Activated T-helper 1 cell treated with Interleukin-2 at 50 U/mL for 16 hours (primary cell): ENCODE results near the gene LRRC34.

ENCODE experiments used
- DNase-seq: peaks from one replicate; pipeline ENCODE4 v3.0.0-alpha.2; 2020; ENCODE audit warnings: low read depth

LRRC34 gene

GRCh38 chr3:169812332-169813235, at the start of gene LRRC34, which contains the start of gene LRRIQ4:
LRRC34 (minus strand) TSS chr3:169812904; CDS start chr3:169812548, 356 bp downstream.
LRRIQ4 (plus strand) TSS chr3:169812870; CDS start chr3:169821922, 9,052 bp downstream.
- peak; percentile 42 for DNase-seq

DNA sequence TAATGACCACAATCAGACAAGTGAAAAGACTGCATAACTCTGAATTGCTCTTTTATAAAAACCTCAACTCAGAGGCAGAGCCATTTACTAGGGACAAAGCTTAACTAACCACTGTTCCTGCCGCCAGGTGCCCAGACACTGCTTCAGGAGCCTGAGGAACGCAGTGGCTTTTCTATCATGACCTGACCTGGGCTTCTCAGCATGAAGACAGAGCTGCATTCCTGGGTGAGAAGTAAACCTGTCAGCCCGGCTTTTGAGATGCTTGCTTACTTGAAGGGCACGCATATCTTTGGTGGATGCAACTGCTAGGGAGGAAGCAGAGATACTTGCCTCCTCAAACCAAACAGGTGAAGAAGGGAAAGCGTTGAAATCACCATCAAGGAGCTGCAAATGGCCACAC, 49.2 kb upstream of the LRRC34 start:
- DNase-seq, result no peak

GRCh38 chr3:169857811-169858210, 45.1 kb upstream of the LRRC34 start:
- no peak for DNase-seq

GRCh38 chr3:169855514-169855913, 42.8 kb upstream of the LRRC34 start:
- DNase-seq, result no peak

GRCh38 chr3:169850618-169851017, 37.9 kb upstream of the LRRC34 start:
- no peak for DNase-seq

DNA sequence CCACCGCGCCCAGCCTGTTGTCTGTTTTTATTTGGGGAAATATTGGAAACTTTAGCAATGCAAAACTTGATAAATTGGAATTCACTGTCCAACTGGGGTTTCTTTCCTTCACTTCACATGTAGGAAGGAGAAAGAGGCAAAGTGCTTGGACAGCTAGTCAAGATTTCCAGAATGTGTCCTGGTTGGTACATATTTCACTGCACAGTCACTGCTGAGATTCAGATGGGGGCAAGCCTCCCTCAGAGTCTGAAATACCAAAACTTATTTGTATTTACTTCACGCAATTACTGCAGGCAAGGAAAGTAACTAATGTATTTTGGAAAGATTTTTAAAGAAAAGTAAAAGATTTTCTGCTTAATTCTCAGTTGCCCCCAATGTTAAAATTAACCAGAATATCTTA, 36.0 kb upstream of the LRRC34 start:
- no peak for DNase-seq

GRCh38 chr3:169847896-169848295, 35.2 kb upstream of the LRRC34 start:
- DNase-seq, result no peak

DNA sequence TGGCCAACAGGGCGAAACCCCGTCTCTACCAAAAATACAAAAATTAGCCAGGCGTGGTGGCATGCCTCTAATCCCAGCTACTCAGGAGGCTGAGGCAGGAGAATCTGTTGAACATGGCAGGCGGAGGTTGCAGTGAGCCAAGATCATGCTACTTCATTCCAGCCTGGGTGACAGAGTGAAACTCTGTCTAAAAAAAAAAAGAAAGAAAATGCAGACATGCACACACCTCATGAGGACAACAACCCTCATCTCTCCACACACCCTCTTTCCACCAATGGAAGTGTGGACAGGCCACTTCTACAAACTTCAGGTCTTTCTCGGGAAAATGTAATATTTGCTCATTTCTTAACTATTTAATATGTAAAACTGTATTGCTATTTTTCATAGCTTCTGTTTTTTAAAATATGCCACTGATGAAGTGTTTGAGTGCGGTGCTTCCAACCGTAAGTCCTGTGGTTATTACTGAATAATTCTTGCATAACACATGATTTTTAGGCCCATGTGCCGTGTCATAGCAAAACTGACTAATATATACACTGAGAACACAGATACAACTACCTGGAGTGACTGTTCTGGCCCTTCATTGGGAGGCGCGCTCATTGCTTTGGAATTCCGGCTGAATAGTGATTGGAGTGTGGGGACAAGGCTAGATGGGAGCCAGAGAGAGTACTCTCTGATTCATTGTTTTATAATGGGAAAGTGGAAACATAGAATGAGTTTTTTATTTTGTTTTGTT, 33.9 kb upstream of the LRRC34 start:
- DNase-seq, result no peak

DNA sequence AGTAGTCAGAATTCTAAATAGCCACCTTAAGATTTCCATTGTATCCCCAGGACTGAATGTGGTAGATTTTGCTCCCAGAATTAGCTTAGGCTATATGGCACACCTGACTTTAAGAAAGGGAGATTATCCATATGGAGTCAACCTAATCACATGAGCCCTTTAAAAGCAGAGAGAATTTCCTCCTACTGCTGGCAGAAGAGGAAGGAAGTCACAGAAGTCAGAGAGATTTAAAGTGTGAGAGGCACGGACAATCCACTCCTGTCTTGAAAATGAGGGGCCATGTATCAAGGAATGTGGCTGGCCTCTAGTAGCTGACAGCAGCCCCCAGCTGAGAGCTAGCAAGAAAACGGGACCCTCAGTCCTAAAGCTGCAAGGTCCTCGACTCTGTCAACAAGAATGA, 30.3 kb upstream of the LRRC34 start:
- no peak for DNase-seq

GRCh38 chr3:169841171-169841570, 28.5 kb upstream of the LRRC34 start:
- no peak for DNase-seq

GRCh38 chr3:169838511-169839030, 25.9 kb upstream of the LRRC34 start:
- no peak for DNase-seq

GRCh38 chr3:169836942-169837275, 24.2 kb upstream of the LRRC34 start:
- no peak for DNase-seq

- DNase-seq, result no peak
Observed at GRCh38 chr3:169836078-169836941, 23.6 kb upstream of the LRRC34 start.

DNA sequence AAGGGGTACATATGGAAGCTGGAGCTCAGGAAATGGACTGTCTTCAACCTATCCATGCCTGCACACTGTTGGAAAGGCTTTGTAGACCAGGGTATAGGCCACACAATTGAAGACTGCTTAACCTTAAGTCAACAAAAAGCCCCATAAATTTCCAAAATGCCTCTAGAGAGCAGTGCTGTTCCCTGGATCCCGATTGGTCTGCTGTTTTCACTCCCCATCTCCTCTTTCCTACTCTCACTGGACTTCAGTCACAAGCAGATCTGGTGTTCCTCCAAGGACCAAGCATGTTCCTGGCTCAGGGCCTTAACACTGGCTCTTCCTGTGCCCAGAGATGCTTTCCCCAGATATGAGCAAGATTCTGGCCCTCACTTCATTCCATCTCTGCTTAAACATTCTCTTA, 22.8 kb upstream of the LRRC34 start:
- no peak for DNase-seq

DNA sequence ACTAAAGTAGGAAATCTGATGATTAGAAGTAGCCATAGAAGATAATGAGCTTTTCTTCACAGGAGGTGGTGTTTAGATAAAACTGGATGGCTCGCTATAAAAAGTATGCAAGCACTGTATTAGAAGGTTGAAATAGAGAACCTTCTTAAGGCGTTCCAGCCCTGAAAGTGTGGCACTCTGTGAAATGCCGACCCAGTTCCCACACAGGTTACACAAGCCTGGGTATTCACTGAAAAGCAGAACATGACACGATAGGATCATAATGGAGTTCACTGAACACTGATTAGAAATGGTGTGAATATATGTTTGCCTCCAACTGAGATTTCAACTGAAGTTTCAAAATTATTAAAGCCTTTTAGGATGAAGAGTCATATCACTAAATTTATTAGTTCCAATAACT, 15.0 kb upstream of the LRRC34 start:
- DNase-seq, result no peak

DNA sequence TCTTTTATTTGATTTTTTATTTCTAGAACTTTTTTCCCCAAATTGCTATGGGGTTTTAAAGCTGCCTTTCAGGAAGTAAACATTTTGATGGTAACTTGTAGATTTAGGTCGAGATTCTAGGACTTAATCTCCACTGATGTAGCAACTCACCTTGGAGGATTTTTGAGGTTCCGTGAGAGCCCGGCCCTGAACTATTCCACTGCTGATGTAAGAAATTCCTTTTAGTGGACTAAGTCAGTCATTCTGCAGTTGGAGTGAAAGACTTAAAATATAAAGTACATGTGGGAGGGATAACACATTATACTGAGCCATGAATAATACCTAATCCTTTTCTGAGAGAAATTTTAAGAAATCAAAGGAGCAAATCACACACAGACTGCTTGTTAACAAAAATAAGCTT, 12.6 kb upstream of the LRRC34 start:
- no peak for DNase-seq

- no peak for DNase-seq
Observed at GRCh38 chr3:169822983-169823382, 10.3 kb upstream of the LRRC34 start.

DNA sequence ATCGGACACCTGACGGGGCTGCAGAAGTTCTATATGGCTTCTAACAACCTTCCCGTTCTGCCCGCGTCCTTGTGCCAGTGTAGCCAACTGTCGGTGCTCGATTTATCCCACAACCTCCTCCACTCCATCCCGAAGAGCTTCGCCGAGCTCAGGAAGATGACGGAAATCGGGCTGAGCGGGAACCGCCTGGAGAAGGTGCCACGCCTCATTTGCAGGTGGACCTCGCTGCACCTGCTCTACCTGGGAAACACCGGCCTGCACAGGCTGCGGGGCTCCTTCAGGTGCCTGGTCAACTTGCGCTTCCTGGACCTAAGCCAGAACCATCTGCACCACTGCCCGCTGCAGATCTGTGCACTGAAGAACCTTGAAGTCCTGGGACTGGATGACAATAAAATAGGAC, 9.8 kb upstream of the LRRC34 start:
- no peak for DNase-seq

DNA sequence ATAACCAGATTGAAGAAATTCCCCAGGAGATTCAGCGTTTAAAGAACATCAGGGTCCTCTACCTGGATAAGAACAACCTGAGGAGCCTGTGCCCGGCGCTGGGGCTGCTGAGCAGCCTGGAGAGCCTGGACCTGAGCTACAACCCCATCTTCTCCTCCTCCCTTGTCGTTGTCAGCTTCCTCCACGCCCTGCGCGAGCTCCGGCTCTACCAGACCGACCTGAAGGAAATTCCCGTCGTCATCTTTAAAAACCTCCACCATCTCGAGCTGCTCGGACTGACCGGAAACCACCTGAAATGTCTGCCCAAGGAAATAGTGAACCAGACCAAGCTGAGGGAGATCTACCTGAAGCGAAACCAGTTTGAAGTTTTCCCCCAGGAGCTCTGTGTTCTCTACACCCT, 9.4 kb upstream of the LRRC34 start:
- no peak for DNase-seq

DNA sequence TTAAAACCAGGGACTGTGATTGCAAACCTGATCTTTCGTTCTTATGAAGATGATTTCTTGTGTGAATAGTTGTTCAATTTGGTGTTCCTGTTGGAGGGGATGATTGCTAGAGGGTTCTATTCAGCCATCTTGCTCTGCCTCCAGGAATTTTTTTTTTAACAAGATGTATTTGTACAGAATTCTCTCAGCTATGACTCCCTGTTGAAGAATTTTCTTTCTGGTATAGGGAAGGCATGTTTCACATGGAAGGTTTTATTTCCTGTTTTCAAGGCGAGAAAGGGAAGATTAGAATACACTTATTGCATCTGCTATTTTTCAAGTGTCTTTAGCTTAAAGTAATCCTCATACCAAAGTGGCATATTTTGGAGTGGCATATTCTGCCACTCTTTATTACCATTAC, 5.6 kb upstream of the LRRC34 start:
- DNase-seq, result no peak

- DNase-seq, result no peak
Observed at GRCh38 chr3:169815590-169816150, 3.0 kb upstream of the LRRC34 start.
